ENCODE measurements around the gene COL17A1. TPM values are rescaled to one million over a fixed set of nuclear protein-coding genes. Genes with fewer than 3 reads are reported as not detected.
A peak's percentile ranks its signal among the peaks of the same experiment; 100 is the strongest.

The COL17A1 gene
- total and polyA plus RNA-seq, 8 donors, result 0.18 to 1.5 (median 0.70) TPM; not detected in 4

DNA sequence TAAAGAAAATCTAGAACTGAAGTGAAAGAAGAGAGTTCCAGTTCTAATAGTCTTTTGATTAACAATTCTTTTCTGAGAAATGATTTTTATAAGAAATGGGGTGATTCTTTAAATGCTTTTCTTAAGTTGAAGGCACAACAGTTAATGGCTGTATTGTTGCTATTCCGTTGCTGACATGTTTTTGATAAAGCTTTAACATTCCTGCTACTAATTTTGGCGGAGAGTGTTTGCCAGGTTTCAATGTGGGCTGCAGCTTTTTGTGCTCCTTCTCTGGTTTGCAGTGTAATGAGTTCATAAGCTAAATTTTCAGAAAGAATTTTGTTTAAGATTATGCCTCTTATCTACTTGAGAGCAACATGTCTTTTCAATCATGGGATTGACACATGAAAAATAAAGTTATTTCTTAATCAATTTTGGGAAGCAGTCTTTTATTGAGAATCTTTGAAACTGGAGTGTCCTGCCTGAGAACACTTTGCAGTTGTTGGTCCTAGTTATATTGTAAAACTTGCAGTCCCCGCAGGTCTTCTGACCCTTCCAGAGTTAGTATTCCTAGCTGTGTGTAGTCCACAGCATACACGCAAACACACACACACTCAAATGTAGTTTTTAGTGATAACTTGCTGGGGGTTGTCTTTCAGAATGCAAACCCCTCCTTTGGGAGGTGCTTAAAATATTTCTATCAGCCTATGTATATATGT lies 56.7 kb downstream of the COL17A1 start:
- Histone ChIP-seq H3K36me3 (peaks cover 0 to 9% (median 6%) of the 10 kb centered on the region in 3 donors), H3K27me3 (no peaks in the 10 kb centered on the region), H3K4me1 (peaks cover 0 to 4% (median 0%) of the 10 kb centered on the region in 3 donors), H3K4me3 (no peak overlapping the region), H3K9me3 (no peaks in the 10 kb centered on the region), H3K27ac (no peak overlapping the region)
- 84 to 87% methylated on average over 4 of the region's 4 CpGs for WGBS, 2 donors
- ATAC-seq, result no peak
- intact Hi-C loops (cut with DNase I), result no loop called here
- no peak for FAIRE-seq
- TF ChIP-seq, protein P1, sequence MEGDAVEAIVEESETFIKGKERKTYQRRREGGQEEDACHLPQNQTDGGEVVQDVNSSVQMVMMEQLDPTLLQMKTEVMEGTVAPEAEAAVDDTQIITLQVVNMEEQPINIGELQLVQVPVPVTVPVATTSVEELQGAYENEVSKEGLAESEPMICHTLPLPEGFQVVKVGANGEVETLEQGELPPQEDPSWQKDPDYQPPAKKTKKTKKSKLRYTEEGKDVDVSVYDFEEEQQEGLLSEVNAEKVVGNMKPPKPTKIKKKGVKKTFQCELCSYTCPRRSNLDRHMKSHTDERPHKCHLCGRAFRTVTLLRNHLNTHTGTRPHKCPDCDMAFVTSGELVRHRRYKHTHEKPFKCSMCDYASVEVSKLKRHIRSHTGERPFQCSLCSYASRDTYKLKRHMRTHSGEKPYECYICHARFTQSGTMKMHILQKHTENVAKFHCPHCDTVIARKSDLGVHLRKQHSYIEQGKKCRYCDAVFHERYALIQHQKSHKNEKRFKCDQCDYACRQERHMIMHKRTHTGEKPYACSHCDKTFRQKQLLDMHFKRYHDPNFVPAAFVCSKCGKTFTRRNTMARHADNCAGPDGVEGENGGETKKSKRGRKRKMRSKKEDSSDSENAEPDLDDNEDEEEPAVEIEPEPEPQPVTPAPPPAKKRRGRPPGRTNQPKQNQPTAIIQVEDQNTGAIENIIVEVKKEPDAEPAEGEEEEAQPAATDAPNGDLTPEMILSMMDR (IDR thresholded peaks at IDR 0.05), result no peak
- DNase-seq, result no peak

DNA sequence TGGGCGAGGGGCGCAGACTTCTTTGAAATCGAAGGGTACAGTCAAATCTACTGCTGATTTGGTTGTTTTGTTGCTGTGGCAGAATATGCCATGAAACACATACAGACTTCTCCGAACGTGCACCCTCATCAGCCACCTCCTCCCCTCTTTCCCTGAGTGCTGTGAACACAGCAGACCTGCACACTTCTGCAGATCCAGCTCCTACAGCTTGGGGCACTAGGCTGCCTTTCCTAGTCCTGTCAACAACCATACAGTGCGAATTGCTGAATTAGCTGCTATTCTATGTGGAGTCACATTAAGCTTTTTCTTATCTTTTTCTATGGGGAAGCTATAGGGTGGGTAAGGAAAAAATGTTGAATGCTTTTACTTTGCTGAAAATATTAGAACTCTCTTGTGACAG lies 57.5 kb downstream of the COL17A1 start:
- intact Hi-C loops (cut with DNase I), result no loop called here
- Histone ChIP-seq H3K4me3 (no peak overlapping the region), H3K27ac (no peak overlapping the region), H3K27me3 (no peaks in the 10 kb centered on the region), H3K36me3 (peaks cover 0 to 16% (median 14%) of the 10 kb centered on the region in 3 donors), H3K4me1 (peaks cover 0 to 4% (median 0%) of the 10 kb centered on the region in 3 donors), H3K9me3 (no peaks in the 10 kb centered on the region)
- FAIRE-seq (no peak), DNase-seq (no peak), ATAC-seq (peak; percentile 49 to 85 (median 72))
- WGBS, 2 donors, result 86 to 88% methylated on average over 6 of the region's 6 CpGs
- TF ChIP-seq, protein P1 (IDR thresholded peaks at IDR 0.05), result no peak

DNA sequence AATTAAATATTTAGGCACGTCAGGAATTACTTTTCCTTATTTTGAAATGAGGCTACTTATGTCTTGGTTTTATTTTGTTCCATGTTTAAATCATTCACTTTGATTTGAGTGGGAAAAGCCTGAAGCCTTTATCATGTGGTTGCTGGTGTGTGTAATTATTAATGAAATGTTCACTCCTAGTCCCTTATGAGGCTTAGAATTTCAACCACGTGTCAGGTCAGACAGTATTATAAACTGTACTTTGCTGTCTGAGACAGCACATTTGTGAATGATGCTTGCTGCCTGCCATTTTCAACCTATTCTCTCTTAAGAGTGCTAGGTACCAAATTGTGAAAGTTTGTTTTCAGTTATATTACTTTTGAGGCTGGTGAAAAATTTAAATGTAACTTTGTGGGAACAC lies 58.9 kb downstream of the COL17A1 start:
- no peaks in the 10 kb centered on the region for H3K27me3 ChIP-seq
- TF ChIP-seq, protein P1 (IDR thresholded peaks at IDR 0.05), result no peak
- no peaks in the 10 kb centered on the region for H3K9me3 ChIP-seq
- no peak overlapping the region for H3K4me3 ChIP-seq
- no peak overlapping the region for H3K27ac ChIP-seq
- FAIRE-seq, result no peak
- H3K36me3 ChIP-seq, result peaks cover 0 to 25% (median 24%) of the 10 kb centered on the region in 3 donors
- WGBS, 2 donors, result 27 to 31% methylated on average over 2 of the region's 2 CpGs
- intact Hi-C loops (cut with DNase I), result no loop called here
- ATAC-seq, result peak in 3 of 4 donors; percentile 66 to 74 (median 70)
- H3K4me1 ChIP-seq, result peaks cover 0 to 4% (median 0%) of the 10 kb centered on the region in 3 donors
- DNase-seq, result no peak

DNA sequence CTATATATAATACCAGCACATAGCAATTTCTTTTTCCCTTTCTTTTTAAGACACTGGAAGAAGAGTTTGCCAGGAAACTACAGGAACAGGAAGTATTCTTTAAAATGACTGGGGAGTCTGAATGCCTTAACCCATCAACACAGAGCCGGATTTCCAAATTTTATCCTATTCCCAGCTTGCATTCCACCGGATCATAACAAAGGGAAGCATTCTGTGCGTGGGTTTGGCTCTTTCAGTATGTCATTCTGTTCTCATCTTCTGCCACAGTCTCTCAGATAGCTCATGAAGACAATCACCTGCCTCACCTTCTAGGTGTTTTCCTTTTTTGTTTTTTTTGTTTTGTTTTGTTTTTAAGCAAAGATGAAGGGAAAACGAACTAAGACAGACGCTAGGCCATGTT lies 60.2 kb downstream of the COL17A1 start:
- intact Hi-C loops (cut with DNase I), result no loop called here
- H3K36me3 ChIP-seq, result peaks cover 0 to 38% (median 25%) of the 10 kb centered on the region in 3 donors
- no peak overlapping the region for H3K27ac ChIP-seq

More for the DNA sequence above, 60.2 kb downstream of the COL17A1 start:
- Histone ChIP-seq H3K4me1 (peaks cover 0 to 4% (median 0%) of the 10 kb centered on the region in 3 donors), H3K4me3 (no peak overlapping the region), H3K9me3 (no peaks in the 10 kb centered on the region), H3K27me3 (no peaks in the 10 kb centered on the region)
- 84 to 86% methylated on average over 5 of the region's 5 CpGs for WGBS, 2 donors
- TF ChIP-seq, protein P1 (IDR thresholded peaks at IDR 0.05), result no peak
- no peak for DNase-seq
- no peak for ATAC-seq
- FAIRE-seq, result no peak

Measured in pancreas (tissue), 10 donors.